Measurements from ENCODE around the gene LCAT.
A peak's percentile ranks its signal among the peaks of the same experiment; 100 is the strongest.

Gene LCAT

DNA sequence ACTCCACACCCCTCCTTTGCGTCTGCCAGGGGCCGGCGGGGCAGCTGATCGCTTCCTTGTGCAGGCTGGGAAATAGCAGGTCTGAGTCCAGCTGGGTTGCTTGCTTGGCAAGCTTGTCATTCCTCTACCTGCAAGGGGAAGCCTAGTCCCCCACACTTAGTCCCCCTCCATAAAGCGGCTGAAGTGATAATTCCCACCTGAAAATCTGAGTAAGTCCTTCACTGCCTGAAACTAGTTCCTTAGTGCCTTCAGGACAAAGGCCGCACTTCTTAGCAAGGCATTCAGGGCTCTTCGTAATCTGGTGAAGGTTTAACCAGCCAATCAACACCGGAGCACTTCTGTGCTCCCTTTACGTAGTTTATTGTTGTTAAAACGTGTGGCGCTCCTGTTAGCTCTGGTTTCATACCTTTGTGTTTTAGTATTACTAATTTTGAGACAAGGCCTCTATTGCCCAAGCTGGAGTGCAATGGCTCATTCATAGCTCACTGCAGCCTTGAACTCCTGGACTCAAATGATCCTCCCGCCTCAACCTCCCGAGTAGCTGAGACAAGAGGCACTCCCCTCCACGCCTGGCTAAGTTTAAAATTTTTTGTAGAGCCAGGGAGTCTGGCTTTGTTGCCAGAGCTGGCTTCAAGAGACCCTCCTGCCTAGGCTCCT is 50.0 kb downstream of the LCAT start:
- TF ChIP-seq JUND (IDR thresholded peaks at IDR 0.05; ENCODE audit: low read depth): no peak
- no peak for DNase-seq (ENCODE audit: low read depth in 1 of 2, low spot score in 1 of 2)
- in situ Hi-C loops (cut with HindIII; ENCODE audit: low pct_unique_long_range_greater_than_20kb, low sequenced_read_pairs): no loop called here

DNA sequence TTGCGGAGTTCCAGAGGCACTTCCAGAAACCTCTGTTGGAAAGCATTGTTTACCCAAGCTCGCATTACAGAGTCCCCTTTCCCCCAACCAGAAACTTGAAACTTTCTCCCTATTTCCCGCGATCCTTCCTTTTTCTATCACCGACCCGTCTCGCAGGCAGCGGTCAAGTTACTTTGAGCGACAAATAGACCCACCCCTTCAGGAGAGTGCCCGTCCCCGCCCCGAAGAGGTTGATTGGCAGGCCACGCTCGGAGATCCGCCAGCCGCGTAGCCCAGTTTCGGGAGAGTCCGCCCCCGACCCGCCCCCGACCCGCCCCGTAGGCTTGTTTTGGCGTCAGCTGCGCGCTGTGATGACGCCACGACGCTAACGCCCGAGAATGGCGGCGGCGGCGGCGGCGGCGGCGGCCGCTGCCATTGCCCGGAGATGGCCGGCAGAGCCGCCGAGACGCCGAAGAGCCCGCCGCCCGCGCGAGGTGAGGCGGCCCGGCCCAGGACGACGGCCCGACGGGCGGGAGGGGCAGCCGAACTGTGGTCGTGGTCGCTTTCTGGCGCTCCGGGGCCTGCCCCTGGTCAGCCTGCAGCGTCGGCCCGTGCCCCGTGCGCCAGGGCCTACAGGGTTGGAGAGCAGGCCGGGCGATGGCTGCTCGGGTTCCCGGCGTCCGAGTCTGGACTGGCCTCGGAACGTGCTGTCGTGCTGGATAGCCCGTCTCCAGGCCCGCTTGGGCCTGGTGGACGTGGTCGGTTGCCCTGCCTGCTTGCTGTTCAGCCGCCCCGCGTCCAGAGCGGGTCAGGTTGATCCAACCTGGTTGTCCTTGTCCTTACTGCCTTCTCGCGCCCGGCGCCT is 50.8 kb downstream of the LCAT start, which contains the start of gene PSKH1:
TSS of gene PSKH1 (plus strand) at position 356 of the 844 bp plus-strand sequence. CDS start 15,496 bp downstream, outside the sequence.
- in situ Hi-C loops (cut with HindIII; ENCODE audit: low pct_unique_long_range_greater_than_20kb, low sequenced_read_pairs): no loop called here
- peak; percentile 97 to 99 for DNase-seq (ENCODE audit: low read depth in 1 of 2, low spot score in 1 of 2)
- no peak for TF ChIP-seq JUND (IDR thresholded peaks at IDR 0.05; ENCODE audit: low read depth)

DNA sequence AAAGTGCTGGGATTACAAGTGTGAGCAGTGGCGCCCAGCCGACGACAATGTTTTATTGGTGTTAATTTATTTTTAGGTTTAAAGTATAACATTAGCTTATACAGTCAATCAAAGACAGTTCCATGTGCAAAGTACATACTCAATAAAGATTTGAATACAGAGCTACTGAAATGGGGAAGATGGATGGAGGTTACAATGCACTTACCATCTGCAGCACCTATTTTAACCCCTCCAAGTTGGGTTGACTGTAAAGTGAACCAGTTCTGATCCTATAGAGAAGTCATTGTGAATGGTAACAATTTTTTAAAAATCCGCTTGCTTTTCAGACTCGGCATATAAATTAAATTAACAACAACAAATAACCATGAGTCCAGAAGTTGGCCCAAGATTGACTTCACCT is 51.5 kb downstream of the LCAT start:
- in situ Hi-C loops (cut with HindIII; ENCODE audit: low pct_unique_long_range_greater_than_20kb, low sequenced_read_pairs): no loop called here
- TF ChIP-seq JUND (IDR thresholded peaks at IDR 0.05; ENCODE audit: low read depth): no peak

More for the DNA sequence above, 51.5 kb downstream of the LCAT start:
- no peak for DNase-seq (ENCODE audit: low read depth in 1 of 2, low spot score in 1 of 2)
